ENCODE measurements around the gene CNTN6. TPM values are rescaled to one million over a fixed set of nuclear protein-coding genes. Genes with fewer than 3 reads are reported as not detected.

CNTN6 gene
- total RNA-seq, 1 experiment from 2014 or later = not detected

- H3K9me3 ChIP-seq (ENCODE audit: control insufficient read depth in 1 of 2, insufficient read depth in 1 of 2, low read depth in 1 of 2, low read length in 2 of 2) = peaks cover 16 to 25% of the 10 kb centered on the region in 2 experiments; a peak in 2 of 4 replicates
- intact Hi-C loops (cut with micrococcal nuclease) = no loop called here
- no peak overlapping the region for H2AFZ ChIP-seq (ENCODE audit: low read depth, low read length, poor library complexity, severe bottlenecking)
- H3K9ac ChIP-seq (ENCODE audit: low read length) = no peak overlapping the region
- RAD21 ChIA-PET (ENCODE audit: low non-redundant PET in 1 of 2, low total read pairs in 2 of 2, uncharacterized antibody in 2 of 2, unreplicated experiment in 2 of 2) = no interaction called here
- CTCF ChIA-PET = no interaction called here
- DNase-seq (ENCODE audit: low read depth, low spot score) = no peak
- H3K4me2 ChIP-seq (ENCODE audit: low read length) = no peak overlapping the region
- H3K27ac ChIP-seq (ENCODE audit: low read depth, low read length) = no peak overlapping the region
- H4K20me1 ChIP-seq (ENCODE audit: insufficient read depth) = no peaks in the 10 kb centered on the region
- no peaks in the 10 kb centered on the region for H3K9me2 ChIP-seq (ENCODE audit: insufficient read depth)
- BruUV-seq (replicated peaks) = no TSS peak
- no peak overlapping the region for H3K4me3 ChIP-seq (replicated peaks in 1 of 2; ENCODE audit: low read depth in 1 of 2, low read length in 2 of 2)
- no peaks in the 10 kb centered on the region for H3K79me2 ChIP-seq (ENCODE audit: insufficient read depth, low read length)
- H3K36me3 ChIP-seq (ENCODE audit: control insufficient read depth in 1 of 2, insufficient read depth in 2 of 2, low read length in 2 of 2) = no peaks in the 10 kb centered on the region
- H3K4me1 ChIP-seq (ENCODE audit: control insufficient read depth in 1 of 2, insufficient read depth in 2 of 2, low read length in 2 of 2) = no peaks in the 10 kb centered on the region
- no peak for ATAC-seq
- TF ChIP-seq ELF1 (IDR thresholded peaks at IDR 0.05; ENCODE audit: borderline replicate concordance, low read depth) (no peak), RAD21 (IDR thresholded peaks at IDR 0.05; ENCODE audit: low read depth) (no peak)
- TF ChIP-seq, protein P1, sequence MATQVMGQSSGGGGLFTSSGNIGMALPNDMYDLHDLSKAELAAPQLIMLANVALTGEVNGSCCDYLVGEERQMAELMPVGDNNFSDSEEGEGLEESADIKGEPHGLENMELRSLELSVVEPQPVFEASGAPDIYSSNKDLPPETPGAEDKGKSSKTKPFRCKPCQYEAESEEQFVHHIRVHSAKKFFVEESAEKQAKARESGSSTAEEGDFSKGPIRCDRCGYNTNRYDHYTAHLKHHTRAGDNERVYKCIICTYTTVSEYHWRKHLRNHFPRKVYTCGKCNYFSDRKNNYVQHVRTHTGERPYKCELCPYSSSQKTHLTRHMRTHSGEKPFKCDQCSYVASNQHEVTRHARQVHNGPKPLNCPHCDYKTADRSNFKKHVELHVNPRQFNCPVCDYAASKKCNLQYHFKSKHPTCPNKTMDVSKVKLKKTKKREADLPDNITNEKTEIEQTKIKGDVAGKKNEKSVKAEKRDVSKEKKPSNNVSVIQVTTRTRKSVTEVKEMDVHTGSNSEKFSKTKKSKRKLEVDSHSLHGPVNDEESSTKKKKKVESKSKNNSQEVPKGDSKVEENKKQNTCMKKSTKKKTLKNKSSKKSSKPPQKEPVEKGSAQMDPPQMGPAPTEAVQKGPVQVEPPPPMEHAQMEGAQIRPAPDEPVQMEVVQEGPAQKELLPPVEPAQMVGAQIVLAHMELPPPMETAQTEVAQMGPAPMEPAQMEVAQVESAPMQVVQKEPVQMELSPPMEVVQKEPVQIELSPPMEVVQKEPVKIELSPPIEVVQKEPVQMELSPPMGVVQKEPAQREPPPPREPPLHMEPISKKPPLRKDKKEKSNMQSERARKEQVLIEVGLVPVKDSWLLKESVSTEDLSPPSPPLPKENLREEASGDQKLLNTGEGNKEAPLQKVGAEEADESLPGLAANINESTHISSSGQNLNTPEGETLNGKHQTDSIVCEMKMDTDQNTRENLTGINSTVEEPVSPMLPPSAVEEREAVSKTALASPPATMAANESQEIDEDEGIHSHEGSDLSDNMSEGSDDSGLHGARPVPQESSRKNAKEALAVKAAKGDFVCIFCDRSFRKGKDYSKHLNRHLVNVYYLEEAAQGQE (IDR thresholded peaks at IDR 0.05; ENCODE audit: low read depth) = no peak
- POLR2A ChIA-PET = no interaction called here
- H3K27me3 ChIP-seq (ENCODE audit: insufficient read depth, low read length) = no peaks in the 10 kb centered on the region
Measured at GRCh38 chr3:1252061-1252430, 159.2 kb downstream of the CNTN6 start.

DNA sequence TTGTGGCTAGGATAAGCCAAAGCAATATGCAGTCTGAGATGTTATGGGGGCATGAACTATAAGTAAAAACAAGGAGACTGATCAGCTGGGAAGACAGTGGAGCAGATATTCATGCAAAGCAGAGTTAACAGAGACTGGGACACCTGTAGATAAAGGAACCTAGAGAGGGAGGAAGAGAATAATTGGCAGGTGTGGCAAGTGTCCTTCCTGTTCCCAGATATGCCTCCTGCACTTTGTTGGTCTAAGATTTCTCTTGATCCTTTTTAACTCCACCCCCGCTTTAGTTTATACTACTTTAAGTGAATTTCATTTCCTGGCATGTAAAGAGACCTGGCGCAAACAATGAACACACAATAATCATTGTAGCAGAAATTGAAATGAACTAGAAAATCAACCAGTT lies 169.4 kb downstream of the CNTN6 start:
- no peak for DNase-seq (ENCODE audit: low read depth, low spot score)
- RAD21 ChIA-PET (ENCODE audit: low non-redundant PET in 1 of 2, low total read pairs in 2 of 2, uncharacterized antibody in 2 of 2, unreplicated experiment in 2 of 2) = no interaction called here
- no peaks in the 10 kb centered on the region for H3K27me3 ChIP-seq (ENCODE audit: insufficient read depth, low read length)
- CTCF ChIA-PET = no interaction called here
- H3K9ac ChIP-seq (ENCODE audit: low read length) = no peak overlapping the region
- no peak overlapping the region for H3K4me3 ChIP-seq (replicated peaks in 1 of 2; ENCODE audit: low read depth in 1 of 2, low read length in 2 of 2)
- H3K4me2 ChIP-seq (ENCODE audit: low read length) = no peak overlapping the region
- no peaks in the 10 kb centered on the region for H3K79me2 ChIP-seq (ENCODE audit: insufficient read depth, low read length)
- no peak for ATAC-seq
- H3K36me3 ChIP-seq (ENCODE audit: control insufficient read depth in 1 of 2, insufficient read depth in 2 of 2, low read length in 2 of 2) = no peaks in the 10 kb centered on the region
- intact Hi-C loops (cut with micrococcal nuclease) = no loop called here
- peaks cover 13 to 28% of the 10 kb centered on the region in 2 experiments; a peak in 2 of 4 replicates for H3K9me3 ChIP-seq (ENCODE audit: control insufficient read depth in 1 of 2, insufficient read depth in 1 of 2, low read depth in 1 of 2, low read length in 2 of 2)
- POLR2A ChIA-PET = no interaction called here
- H3K9me2 ChIP-seq (ENCODE audit: insufficient read depth) = no peaks in the 10 kb centered on the region
- H3K27ac ChIP-seq (ENCODE audit: low read depth, low read length) = no peak overlapping the region
- no peak overlapping the region for H2AFZ ChIP-seq (ENCODE audit: low read depth, low read length, poor library complexity, severe bottlenecking)
- H4K20me1 ChIP-seq (ENCODE audit: insufficient read depth) = no peaks in the 10 kb centered on the region
- no TSS peak for BruUV-seq (replicated peaks)
- TF ChIP-seq, protein P2, sequence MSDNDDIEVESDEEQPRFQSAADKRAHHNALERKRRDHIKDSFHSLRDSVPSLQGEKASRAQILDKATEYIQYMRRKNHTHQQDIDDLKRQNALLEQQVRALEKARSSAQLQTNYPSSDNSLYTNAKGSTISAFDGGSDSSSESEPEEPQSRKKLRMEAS (IDR thresholded peaks at IDR 0.05) = no peak
- TF ChIP-seq EGR1 (IDR thresholded peaks at IDR 0.05; ENCODE audit: low read depth) = no peak
- no peak for TF ChIP-seq FOSL1 (IDR thresholded peaks at IDR 0.05; ENCODE audit: low read depth)
- TF ChIP-seq YY1 (IDR thresholded peaks at IDR 0.05; ENCODE audit: extremely low read depth, insufficient replicate concordance, low read depth, low read length) = no peak
- TF ChIP-seq, protein P3, sequence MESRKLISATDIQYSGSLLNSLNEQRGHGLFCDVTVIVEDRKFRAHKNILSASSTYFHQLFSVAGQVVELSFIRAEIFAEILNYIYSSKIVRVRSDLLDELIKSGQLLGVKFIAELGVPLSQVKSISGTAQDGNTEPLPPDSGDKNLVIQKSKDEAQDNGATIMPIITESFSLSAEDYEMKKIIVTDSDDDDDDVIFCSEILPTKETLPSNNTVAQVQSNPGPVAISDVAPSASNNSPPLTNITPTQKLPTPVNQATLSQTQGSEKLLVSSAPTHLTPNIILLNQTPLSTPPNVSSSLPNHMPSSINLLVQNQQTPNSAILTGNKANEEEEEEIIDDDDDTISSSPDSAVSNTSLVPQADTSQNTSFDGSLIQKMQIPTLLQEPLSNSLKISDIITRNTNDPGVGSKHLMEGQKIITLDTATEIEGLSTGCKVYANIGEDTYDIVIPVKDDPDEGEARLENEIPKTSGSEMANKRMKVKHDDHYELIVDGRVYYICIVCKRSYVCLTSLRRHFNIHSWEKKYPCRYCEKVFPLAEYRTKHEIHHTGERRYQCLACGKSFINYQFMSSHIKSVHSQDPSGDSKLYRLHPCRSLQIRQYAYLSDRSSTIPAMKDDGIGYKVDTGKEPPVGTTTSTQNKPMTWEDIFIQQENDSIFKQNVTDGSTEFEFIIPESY (IDR thresholded peaks at IDR 0.05; ENCODE audit: extremely low read depth, insufficient replicate concordance, low read length) = no peak
- TF ChIP-seq POLR2A (IDR thresholded peaks at IDR 0.05; ENCODE audit: borderline replicate concordance, extremely low read depth, insufficient read depth, insufficient read length) = no peak
- no peak for TF ChIP-seq ZFX (IDR thresholded peaks at IDR 0.05)
- no peak for TF ChIP-seq CBX3 (IDR thresholded peaks at IDR 0.05; ENCODE audit: low read depth)
- H3K4me1 ChIP-seq (ENCODE audit: control insufficient read depth in 1 of 2, insufficient read depth in 2 of 2, low read length in 2 of 2) = no peaks in the 10 kb centered on the region

Measured in HCT116 (cell line).